HG02981 (cell line): ENCODE measurements around the gene DDX28.
"Not testable (repeated sequence)": the region's sequence is repeated elsewhere in the genome, so short reads cannot be mapped to it uniquely, and the experiment has no call there.

Experiments used
- ATAC-seq: cut with Tn5 transposase; IDR thresholded peaks from one replicate; pipeline ENCODE4 v1.9.1; 2021; ENCODE audit warnings: mild to moderate bottlenecking, moderate library complexity; ENCODE audit not compliant: unreplicated experiment

DDX28 gene

DNA sequence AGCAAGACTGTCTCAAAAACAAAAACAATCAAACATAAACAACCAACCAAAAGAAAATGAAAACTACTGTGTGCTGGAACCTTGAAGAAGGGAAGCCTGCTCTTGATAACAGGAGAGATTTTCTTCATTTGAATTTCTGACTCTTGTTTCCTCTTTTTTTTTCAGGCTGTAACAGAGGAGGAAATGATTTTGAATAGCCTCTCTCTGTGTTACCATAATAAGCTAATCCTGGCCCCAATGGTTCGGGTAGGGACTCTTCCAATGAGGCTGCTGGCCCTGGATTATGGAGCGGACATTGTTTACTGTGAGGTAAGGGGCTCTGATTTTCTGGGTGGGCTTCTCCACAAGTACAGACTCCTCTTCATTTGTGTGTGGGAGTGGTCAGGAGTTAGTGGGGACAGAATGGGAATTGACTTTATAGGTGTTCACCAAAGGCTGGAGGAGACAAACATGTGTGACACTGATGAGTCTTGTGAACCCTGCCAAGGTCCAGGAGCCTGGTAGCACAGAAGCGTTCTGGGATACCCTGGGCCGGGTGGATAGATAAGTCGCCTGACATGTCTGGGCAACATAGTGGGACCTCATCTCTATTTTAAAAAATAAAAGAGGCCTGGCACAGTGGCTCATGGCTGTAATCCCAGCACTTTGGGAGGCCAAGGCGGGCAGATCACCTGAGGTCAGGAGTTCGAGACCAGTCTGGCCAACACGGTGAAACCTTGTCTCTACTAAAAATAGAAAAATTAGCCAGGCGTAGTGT is 15.0 kb upstream of the DDX28 start:
- no peak for ATAC-seq

DNA sequence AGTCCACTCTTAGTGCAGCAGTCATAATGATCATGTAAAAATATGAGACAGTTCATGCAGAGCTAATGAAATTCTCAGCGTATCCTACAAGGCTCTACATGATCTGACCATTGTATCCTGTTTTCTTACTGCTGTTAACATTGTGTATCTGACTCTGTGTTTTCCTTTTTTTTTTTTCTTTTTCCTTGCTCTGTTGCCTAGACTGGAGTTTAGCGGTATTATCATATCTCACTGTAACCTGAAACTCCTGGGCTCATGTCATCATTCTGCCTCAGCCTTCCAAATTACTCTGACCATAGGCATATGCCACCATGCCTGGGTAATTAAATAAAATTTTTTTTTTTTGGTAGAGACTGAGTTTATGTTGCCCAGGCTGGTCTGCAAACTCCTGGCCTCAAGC is 12.2 kb upstream of the DDX28 start:
- no peak for ATAC-seq

DNA sequence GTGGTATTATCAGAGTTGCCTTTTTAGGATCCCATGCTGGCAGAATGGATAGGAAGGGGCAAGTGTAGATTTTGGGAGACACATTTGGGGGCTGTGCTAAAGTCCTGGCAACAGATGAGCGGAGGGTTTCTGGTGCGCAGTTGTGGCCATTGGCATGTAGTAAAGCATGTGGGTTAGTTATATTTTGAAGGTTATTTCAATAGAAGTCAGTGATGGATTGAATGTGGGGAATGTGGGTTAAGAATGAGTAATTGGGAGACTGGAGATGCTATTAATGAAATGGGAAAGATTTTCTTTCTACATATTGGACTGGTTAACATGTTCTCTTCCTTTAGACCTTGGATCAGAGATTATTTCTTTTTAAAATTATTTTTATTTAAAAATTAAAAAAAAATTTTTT is 10.1 kb upstream of the DDX28 start:
- no peak for ATAC-seq

DNA sequence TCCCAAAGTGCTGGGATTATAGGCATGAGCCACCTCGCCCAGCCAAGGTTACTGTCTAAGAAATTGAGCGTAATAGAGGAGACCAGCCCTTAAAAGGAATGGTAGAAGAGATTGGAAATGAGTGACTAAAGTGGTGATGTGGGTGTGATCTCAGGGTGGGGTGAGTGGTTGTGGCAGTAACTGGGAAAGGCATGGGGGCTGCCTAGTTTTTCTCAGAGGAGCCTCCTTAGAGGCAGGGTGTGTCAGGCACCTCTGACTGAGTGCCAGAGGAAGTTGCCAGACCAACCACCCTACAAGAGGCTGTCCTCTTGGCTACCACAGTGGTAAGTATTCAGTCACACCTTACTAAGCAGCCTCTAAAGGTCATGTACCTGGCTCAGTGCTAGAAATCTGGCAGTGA is 8.9 kb upstream of the DDX28 start:
- no peak for ATAC-seq

DNA sequence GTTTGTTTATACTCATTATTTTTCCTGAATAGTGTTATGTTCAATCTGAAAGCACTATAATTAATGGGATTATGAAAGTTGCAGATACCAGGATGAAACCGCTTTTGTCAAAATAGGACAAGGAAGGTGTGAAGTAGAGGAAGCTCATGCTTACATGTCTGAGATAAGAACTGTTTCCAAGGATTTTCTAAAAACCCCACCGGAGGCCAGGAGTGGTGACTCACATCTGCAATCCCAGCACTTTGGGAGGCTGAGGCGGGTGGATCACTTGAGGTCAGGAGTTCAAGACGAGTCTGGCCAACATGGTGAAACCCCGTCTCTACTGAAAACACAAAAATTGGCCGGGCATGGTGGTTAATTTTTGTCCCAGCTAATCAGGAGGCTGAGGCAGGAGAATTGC is 7.1 kb upstream of the DDX28 start:
- not testable (repeated sequence) for ATAC-seq

DNA sequence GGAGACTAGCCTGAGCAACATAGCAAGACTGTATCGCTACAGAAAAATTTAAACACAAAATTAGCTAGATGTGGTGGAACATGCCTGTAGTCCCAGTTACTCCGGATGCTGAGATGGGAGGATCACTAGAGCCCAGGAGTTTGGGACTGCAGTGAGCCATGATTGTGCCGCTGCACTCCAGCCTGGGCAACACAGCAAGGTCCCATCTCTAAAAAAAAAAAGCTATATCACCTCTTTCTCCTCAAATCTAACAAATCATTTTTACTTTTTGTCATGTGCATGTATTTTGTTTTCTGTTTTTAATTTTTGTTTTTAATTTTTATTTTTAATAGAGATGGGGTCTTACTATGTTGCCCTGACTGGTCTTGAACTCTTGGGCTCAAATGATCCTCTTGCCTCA is 6.0 kb upstream of the DDX28 start:
- no peak for ATAC-seq

DNA sequence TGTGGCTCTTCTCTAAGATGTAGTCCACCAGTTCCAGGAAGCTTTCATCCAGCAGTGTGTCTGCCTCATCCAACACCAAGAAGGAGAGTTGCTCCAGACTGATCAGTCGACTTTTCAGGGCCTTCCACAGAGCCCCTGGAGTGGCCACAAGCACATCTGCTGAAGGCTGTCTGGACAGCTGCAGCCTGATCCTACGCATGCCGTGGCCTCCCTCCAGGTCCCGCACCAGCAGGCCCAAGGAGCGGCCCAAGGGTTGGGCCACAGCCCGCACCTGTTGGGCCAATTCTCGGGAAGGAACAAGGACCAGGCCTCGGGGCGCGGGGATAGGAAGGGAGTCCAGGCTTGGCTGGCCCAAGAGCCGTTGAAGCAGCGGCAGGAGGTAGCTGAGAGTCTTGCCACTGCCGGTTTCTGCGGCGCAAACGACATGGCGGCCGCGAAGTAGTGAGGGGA is 729 bp downstream of the DDX28 start:
- no peak for ATAC-seq

DNA sequence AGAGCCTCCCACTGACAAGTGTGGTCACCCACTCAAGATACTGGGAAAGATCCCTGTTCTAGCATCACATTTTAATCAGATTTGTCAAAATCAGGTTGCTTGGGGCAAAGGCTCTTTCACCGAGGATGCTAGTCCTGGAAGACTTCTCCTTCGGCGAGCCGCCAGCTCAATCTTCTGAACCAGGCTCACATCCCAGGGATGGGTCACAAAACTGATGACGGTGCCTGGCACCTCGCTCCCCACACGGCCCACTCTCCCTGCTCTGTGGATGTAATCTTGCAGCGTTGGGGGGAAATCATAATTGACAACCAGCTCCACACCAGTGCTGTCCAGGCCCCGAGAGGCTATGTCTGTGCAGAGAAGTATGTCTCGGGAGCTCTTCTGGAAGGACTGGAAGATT is 1.5 kb downstream of the DDX28 start:
- no peak for ATAC-seq

DNA sequence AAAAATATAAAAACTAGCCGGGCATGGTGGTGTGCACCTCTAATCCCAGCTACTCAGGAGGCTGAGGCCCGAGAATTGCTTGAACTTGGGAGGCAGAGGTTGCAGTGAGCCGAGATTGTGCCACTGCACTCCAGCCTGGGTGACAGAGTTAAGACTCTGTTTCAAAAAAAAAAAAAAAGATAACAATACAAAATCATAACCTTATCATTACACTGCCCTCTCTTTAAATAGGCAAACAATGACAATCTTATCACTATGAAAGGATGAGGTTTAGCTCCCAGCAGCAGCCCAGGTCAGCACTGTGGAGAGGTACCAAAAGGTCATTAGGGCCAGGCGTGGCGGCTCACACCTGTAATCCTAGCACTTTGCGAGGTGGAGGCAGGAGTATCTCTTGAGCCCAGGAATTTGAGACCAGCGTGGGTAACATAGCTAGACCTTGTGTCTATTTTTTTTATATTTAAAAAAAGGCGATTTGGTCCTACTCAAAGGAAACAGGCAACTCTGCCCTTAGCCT is 3.8 kb downstream of the DDX28 start:
- ATAC-seq: no peak

DNA sequence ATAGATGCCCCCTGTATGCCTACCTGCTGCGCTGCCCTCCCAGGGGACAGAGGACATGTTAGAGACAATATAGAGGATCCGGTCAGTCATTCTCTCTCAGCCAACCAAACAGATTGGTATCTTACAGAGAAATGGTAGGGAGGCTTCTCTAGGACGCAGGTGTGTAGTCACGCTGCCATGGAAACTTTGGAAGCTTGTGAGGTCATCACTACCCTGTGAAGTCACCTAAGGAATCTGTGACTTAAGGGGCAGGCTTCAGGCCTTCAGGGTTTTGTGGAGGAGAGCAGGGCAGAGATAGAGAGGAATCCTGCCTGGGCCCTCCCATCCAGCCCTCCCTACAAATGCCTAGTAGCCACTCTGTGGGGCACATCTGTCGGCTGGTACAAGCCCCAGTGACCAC is 7.4 kb downstream of the DDX28 start, which contains the start of gene DPEP2NB:
TSS of gene DPEP2NB (minus strand) at position 231 of the 400 bp plus-strand sequence. CDS start at position 90, 141 bp downstream.
- no peak for ATAC-seq

DNA sequence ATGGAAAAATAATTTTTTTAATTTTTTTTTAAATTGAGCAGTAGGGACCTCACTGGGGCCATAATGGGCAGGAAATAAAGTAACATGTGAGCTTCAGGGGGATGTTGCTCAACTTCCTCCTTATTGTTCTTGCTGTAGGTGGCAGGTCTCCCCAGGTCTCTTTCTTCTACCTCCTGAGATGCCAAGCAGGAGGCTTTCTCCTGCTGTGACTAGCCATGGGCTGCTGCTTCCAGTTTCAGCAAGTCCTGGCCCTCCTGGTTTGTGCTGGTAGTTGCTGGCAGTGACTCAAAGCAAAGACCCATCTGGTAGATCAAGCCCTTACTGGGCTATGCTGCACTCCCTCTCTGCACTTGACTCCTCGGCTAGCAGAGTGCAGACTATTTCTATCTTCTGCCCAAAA is 9.6 kb downstream of the DDX28 start:
- ATAC-seq: no peak

DNA sequence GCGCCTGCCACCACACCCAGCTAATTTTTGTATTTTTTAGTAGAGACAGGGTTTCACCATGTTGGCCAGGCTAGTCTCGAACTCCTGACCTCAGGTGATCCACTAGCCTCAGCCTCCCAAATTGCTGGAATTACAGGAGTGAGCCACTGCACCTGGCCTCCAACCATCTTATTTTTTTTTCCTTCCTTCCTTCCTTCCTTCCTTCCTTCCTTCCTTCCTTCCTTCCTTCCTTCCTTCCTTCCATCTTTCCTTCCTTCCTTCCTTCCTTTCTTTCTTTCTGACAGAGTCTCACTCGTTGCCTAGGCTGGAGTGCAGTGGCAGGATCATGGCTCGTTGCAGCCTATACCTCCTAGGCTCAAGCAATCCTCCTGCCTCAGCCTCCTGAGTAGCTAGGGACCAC is 13.2 kb downstream of the DDX28 start:
- ATAC-seq: not testable (repeated sequence)

DNA sequence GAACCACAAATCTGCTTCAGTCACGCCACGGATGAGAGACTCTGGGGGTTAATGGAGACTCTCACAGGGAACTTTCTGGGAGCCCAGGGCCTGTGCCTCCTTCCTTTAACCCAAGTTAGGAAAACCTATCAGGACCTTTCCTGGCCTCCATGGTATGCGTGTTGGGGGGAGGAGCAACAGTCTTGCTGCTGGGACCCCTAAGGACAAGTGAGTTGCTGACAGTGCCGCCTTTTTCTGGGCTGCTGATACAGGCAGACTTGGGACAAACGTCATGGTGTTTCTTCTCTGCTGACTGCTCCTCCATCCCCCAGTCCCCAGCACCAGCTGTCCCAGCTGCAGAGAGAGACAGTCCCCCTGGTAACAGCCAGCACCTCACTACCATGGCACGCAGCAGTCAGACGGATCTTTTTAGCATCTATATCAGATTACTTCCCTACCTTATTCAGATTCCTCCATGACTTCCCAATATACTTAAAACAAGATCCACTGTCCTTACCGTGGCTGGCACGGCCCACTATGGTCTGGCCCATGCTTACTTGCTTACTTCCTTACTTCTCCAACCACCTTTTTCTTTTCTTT is 13.8 kb downstream of the DDX28 start:
- no peak for ATAC-seq

DNA sequence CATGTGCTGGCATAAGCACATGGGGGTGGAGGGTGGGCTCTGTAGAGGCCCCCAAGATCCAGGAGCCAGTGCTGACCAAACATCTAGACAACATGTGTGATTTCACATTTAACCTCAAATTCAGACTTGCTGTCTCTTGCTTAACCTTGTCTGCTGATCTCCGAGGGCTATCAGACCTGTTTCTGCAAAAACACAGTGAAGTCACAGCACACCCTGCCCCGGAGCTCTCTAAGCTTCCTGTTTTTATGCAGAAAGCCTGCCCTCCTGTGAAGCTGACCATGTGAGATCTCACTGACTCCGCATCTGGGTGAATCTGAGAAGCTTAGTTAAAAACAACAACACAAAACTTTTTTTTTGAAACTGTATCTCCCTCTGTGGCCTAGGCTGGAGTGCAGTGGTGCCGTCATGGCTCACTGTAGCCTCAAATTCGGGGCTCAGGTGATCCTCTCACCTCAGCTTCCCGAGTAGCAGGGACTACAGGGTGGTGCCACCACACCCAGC is 17.2 kb downstream of the DDX28 start:
- no peak for ATAC-seq

DNA sequence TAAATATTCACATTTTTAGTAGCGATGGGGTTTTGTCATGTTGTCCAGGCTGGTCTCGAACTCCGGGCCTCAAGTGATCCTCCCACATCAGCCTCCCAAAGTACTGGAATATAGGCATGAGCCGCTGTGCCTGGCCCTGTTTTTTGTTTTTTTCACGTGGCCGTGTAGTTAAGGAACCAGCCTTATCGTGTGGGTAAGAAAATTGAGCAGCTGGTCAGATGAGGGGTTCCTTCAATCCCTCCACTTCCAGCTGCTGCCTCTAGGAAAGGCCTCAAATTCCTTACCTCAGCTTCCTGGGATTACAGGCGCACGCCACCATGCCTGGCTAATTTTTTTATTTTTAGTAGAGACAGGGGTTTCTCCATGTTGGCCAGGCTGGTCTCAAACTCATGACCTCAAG is 17.8 kb downstream of the DDX28 start:
- ATAC-seq: no peak

DNA sequence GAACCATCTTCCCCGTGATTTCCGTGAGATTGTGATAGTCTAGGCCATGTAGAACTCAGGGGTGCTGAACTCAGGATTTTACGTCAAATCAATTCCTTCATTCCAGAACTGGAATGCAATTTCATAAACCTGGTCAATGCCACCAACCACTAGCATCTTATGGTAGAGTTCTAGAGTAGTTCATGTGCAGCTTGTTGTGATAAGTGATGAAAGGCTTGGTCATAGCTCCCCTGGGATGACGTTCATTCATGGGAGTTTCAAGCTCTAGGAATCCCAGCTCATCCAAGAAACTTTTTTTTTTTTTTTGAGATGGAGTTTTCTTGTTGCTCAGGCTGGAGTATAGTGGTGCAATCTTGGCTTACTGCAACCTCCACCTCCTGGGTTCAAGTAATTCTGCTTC is 20.0 kb downstream of the DDX28 start:
- ATAC-seq: no peak

DNA sequence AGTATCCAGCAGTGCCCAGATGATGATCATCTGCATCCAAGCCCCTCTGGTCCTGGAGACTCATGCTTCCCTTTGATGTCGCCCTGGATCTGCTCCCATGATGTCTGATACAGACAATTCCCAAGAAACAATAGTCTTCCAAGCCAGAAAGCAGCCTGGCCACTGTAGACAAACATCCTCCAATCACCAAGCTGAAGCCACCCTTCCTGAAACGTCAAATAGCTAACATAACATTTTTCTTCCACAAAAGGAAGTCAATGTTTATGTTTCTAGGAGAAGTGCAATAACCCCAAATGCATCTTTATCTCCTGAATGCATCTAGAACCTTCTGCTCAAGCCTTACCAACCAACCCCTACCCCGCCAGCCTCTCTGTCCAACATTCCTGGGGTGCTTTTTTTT is 22.6 kb downstream of the DDX28 start:
- no peak for ATAC-seq

DNA sequence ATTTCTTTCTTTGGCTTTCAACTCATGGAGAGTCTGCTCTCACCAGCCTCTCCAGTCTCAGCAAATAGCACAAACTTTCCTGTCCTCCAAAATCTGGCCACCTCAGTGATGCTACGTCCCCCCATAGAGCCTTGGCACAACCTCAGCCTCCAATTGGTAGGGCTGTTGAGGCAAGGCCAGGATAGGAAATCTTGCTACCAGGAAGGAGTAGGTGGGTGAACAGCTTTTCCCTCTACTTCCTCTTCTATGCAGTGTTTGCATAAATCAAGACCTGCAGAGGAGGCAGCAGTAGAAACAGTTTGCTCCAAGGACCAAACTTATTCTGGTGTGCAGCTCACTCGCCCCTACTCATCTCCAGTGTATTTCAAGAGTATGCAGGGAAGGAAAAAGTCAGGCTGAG is 23.0 kb downstream of the DDX28 start:
- no peak for ATAC-seq

DNA sequence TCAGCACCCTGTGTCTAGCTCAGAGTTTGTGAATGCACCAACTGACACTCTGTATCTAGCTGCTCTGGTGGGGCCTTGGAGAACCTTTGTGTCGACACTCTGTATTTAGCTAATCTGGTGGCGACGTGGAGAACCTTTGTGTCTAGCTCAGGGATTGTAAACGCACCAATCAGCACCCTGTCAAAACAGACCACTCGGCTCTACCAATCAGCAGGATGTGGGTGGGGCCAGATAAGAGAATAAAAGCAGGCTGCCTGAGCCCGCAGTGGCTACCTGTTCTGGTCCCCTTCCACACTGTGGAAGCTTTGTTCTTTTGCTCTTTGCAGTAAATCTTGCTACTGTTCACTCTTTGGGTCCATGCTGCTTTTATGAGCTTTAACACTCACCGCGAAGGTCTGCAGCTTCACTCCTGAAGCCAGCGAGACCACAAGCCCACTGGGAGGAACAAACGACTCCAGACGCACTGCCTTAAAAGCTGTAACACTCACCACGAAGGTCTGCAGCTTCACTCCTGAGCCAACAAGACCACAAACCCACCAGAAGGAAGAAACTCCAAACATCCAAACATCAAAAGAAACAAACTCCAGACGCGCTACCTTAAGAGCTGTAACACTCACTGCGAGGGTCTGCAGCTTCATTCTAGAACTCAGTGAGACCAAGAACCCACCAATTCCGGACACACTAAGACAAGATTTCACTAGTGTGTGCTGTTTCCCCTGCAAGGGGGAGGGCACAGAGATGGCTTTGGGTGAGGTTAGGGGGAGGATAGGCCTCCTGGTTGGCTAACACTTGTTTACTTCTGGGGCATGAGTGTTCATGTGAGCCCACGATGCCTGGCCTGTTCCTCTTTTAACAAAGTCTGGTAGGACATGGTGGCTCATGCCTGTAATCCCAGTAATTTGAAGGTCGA is 24.0 kb downstream of the DDX28 start, which contains the start of gene DPEP2:
TSS of gene DPEP2 (minus strand) at position 706 of the 910 bp plus-strand sequence. CDS start 6,272 bp downstream, outside the sequence.
- ATAC-seq: not testable (repeated sequence)

DNA sequence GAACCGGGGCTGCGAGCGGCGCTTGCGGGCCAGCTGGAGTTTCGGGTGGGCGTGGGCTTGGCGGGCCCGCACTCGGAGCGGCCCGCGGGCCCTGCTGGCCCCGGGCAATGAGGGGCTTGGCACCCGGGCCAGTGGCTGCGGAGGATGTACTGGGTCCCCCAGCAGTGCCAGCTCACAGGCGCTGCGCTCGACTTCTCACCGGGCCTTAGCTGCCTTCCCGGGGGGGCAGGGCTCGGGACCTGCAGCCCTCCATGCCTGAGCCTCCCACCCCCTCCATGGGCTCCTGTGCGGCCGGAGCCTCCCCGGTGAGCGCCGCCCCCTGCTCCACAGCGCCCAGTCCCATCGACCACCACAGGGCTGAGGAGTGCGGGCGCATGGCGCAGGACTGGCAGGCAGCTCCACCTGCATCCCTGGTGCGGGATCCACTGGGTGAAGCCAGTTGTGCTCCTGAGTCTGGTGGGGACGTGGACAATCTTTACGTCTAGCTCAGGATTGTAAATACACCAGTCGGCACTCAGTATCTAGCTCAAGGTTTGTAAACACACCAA is 24.7 kb downstream of the DDX28 start:
- ATAC-seq: not testable (repeated sequence)

DNA sequence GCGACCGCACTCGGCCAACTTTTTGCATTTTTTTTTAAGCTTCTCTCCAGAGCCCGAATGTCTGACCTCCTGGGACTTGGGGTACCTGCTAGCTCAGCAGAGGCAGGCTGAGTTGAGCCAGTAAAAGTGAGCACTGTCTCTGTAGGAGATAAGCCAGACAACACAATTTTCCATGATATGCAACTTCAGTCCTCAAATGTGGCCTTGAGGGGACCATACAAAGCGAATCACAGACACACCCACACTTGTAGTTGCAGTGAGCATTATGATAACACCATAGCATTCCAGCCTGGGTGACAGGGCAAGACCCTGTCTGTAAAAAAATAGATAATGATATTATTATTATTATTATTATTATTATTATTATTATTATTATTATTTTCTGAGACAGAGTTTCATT is 26.4 kb downstream of the DDX28 start:
- no peak for ATAC-seq
